OCI-LY1 (cell line): Measurements from ENCODE around the gene ARHGEF28.

Experiments used
- H2AFZ ChIP-seq: fragments of 200-600 bp; sonication (generic), shearing (Covaris generic); 2 replicates; pipeline ENCODE4 v1.6.0; 2014; ENCODE audit warnings: antibody characterized with exemption, mild to moderate bottlenecking, low read length
- H3F3A ChIP-seq: fragments of 200-600 bp; sonication (generic), shearing (Covaris generic); 2 replicates; pipeline ENCODE4 v1.6.0; 2014; ENCODE audit warnings: mild to moderate bottlenecking, antibody characterized with exemption, low read length, moderate library complexity; ENCODE audit not compliant: insufficient read depth
- H3K27ac ChIP-seq: fragments of 200-600 bp; sonication (generic); 2 replicates; pipeline ENCODE4 v1.5.1; 2014; ENCODE audit warnings: low read length, mixed run types, mild to moderate bottlenecking, low read depth; ENCODE audit not compliant: poor library complexity, severe bottlenecking
- H3K27me3 ChIP-seq: fragments of 200-600 bp; sonication (generic); 2 replicates; pipeline ENCODE4 v1.6.0; 2014; ENCODE audit warnings: antibody characterized with exemption, mild to moderate bottlenecking, low read length, moderate library complexity; ENCODE audit not compliant: insufficient read depth
- H3K36me3 ChIP-seq: fragments of 200-600 bp; sonication (generic); 2 replicates; pipeline ENCODE4 v1.6.1; 2014; ENCODE audit warnings: mild to moderate bottlenecking, antibody characterized with exemption, low read length, moderate library complexity, mixed read lengths; ENCODE audit not compliant: insufficient read depth
- H3K4me1 ChIP-seq: fragments of 200-600 bp; sonication (generic); 2 replicates; pipeline ENCODE4 v1.5.1; 2014; ENCODE audit warnings: mild to moderate bottlenecking, low read length, moderate library complexity; ENCODE audit not compliant: insufficient read depth, severe bottlenecking
- H3K4me2 ChIP-seq: fragments of 200-600 bp; sonication (generic), shearing (Covaris generic); 2 replicates; pipeline ENCODE4 v1.6.1; 2014; ENCODE audit warnings: low read length
- H3K4me3 ChIP-seq: fragments of 200-600 bp; sonication (generic); 2 replicates; pipeline ENCODE4 v1.5.1; 2014; ENCODE audit warnings: low read length, low read depth, mild to moderate bottlenecking, mixed read lengths; ENCODE audit not compliant: poor library complexity, severe bottlenecking
- H3K79me2 ChIP-seq: fragments of 200-600 bp; shearing (Covaris generic); 2 replicates; pipeline ENCODE4 v1.6.1; 2016; ENCODE audit warnings: mixed run types, low read length, mixed read lengths; ENCODE audit not compliant: insufficient read depth
- H3K9ac ChIP-seq: fragments of 200-600 bp; sonication (generic), shearing (Covaris generic); 2 replicates; pipeline ENCODE4 v1.6.1; 2014; ENCODE audit warnings: mild to moderate bottlenecking, low read length, mixed read lengths
- H3K9me2 ChIP-seq: fragments of 200-600 bp; sonication (generic), shearing (Covaris generic); 2 replicates; pipeline ENCODE4 v1.6.1; 2014; ENCODE audit warnings: low read depth, mild to moderate bottlenecking, low read length, mixed read lengths
- H3K9me3 ChIP-seq: fragments of 200-600 bp; shearing (Covaris generic); 2 replicates; pipeline ENCODE4 v1.6.1; 2014; ENCODE audit warnings: low read length, mixed read lengths
- H4K20me1 ChIP-seq: fragments of 200-600 bp; sonication (generic), shearing (Covaris generic); 2 replicates; pipeline ENCODE4 v1.6.0; 2016; ENCODE audit warnings: mild to moderate bottlenecking, low read length; ENCODE audit not compliant: insufficient read depth
- EZH2 ChIP-seq: fragments of 200-600 bp; sonication (generic), shearing (Covaris generic); IDR thresholded peaks from 2 replicates; pipeline ENCODE4 v1.8.0; 2017; ENCODE audit warnings: borderline replicate concordance, mixed run types, mild to moderate bottlenecking, antibody characterized with exemption, low read length, moderate library complexity, mixed read lengths
- TF ChIP-seq, protein P1 (sequence below): fragments of 200-600 bp; sonication (generic), shearing (Covaris generic); IDR thresholded peaks from 2 replicates; pipeline ENCODE4 v1.5.1; 2017; ENCODE audit warnings: mild to moderate bottlenecking, antibody characterized with exemption, low read length, moderate library complexity, mixed read lengths

Gene ARHGEF28

DNA sequence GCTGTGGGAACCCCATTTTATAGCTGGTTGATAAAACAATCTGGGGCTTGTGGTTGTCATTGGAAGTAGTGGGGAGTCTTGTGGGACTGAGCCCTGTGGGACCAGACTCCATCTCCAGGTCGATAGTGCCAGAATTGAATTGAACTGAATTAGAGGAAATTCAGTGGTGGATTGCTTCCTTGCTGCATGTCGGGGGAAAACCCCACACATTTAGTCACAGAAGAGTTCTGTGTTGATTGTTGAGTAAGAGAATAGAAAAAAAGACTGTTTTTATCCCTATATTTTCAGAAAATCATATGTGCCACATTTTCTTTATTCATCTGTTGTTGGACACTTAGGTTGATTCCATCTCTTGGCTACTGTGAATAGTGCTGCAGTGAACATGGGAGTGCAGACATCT, 209.7 kb downstream of the ARHGEF28 start:
- no peak overlapping the region for H3K9ac ChIP-seq
- no peaks in the 10 kb centered on the region for H3K9me2 ChIP-seq
- H2AFZ ChIP-seq, result no peak overlapping the region
- TF ChIP-seq EZH2, result no peak
- TF ChIP-seq, protein P1, sequence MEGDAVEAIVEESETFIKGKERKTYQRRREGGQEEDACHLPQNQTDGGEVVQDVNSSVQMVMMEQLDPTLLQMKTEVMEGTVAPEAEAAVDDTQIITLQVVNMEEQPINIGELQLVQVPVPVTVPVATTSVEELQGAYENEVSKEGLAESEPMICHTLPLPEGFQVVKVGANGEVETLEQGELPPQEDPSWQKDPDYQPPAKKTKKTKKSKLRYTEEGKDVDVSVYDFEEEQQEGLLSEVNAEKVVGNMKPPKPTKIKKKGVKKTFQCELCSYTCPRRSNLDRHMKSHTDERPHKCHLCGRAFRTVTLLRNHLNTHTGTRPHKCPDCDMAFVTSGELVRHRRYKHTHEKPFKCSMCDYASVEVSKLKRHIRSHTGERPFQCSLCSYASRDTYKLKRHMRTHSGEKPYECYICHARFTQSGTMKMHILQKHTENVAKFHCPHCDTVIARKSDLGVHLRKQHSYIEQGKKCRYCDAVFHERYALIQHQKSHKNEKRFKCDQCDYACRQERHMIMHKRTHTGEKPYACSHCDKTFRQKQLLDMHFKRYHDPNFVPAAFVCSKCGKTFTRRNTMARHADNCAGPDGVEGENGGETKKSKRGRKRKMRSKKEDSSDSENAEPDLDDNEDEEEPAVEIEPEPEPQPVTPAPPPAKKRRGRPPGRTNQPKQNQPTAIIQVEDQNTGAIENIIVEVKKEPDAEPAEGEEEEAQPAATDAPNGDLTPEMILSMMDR, result no peak
- H4K20me1 ChIP-seq, result no peaks in the 10 kb centered on the region
- H3K27me3 ChIP-seq, result no peaks in the 10 kb centered on the region
- no peak overlapping the region for H3K27ac ChIP-seq
- no peak overlapping the region for H3K4me2 ChIP-seq
- no peak overlapping the region for H3K4me3 ChIP-seq
- H3F3A ChIP-seq, result no peaks in the 10 kb centered on the region
- H3K9me3 ChIP-seq, result no peaks in the 10 kb centered on the region
- no peaks in the 10 kb centered on the region for H3K4me1 ChIP-seq
- no peaks in the 10 kb centered on the region for H3K36me3 ChIP-seq
- no peaks in the 10 kb centered on the region for H3K79me2 ChIP-seq

DNA sequence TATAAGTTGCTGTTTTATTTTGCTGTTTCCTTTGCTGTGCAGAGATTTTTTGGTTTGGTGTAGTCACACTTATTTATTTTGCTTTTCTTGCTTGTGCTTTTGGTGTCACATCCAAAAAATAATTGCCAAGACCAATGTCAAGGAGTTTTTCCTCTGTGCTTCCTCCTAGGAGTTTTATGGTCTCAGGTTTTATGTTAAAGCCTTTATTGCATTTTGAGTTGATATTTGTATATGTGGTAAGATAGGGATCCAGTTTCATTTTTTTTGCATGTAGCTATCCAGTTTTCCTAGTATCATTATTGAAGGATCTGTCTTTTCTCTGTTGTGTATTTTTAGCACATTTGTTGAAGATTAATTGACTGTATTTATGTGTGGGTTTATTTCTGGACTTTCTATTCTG, 210.6 kb downstream of the ARHGEF28 start:
- no peaks in the 10 kb centered on the region for H3K4me1 ChIP-seq
- no peaks in the 10 kb centered on the region for H3K27me3 ChIP-seq
- H4K20me1 ChIP-seq, result no peaks in the 10 kb centered on the region
- no peak overlapping the region for H3K4me3 ChIP-seq
- H2AFZ ChIP-seq, result no peak overlapping the region
- H3F3A ChIP-seq, result no peaks in the 10 kb centered on the region
- TF ChIP-seq, protein P1, result no peak
- no peak for TF ChIP-seq EZH2
- H3K4me2 ChIP-seq, result no peak overlapping the region
- no peak overlapping the region for H3K9ac ChIP-seq
- no peak overlapping the region for H3K27ac ChIP-seq
- no peaks in the 10 kb centered on the region for H3K9me3 ChIP-seq
- no peaks in the 10 kb centered on the region for H3K79me2 ChIP-seq
- H3K36me3 ChIP-seq, result no peaks in the 10 kb centered on the region
- no peaks in the 10 kb centered on the region for H3K9me2 ChIP-seq

DNA sequence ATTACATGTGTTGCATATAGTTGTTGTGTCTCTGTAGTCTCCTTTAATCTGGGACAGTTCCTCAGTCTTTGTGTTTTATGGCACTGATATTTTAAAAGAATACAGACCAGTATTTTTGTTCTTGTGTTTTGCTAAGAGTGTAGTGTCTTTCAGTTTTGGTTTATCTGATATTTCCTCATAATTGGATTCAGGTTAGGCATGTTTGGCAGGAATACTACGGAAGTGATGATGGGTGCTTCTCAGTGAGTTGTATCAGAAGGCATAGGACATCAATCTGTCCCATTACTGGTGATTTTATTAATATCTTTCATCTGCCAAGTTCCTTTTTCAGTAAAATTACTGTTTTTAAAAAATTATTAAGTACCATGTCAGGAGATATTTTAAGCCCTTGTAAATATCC, 212.9 kb downstream of the ARHGEF28 start:
- H3K79me2 ChIP-seq, result no peaks in the 10 kb centered on the region
- no peak overlapping the region for H3K4me3 ChIP-seq

More for the DNA sequence above, 212.9 kb downstream of the ARHGEF28 start:
- H3K9me2 ChIP-seq, result no peaks in the 10 kb centered on the region
- H3K27ac ChIP-seq, result no peak overlapping the region
- H3K4me1 ChIP-seq, result no peaks in the 10 kb centered on the region
- H3K4me2 ChIP-seq, result no peak overlapping the region
- H3K27me3 ChIP-seq, result no peaks in the 10 kb centered on the region
- H3K9ac ChIP-seq, result no peak overlapping the region
- H3K36me3 ChIP-seq, result no peaks in the 10 kb centered on the region
- H3F3A ChIP-seq, result no peaks in the 10 kb centered on the region
- no peaks in the 10 kb centered on the region for H3K9me3 ChIP-seq
- no peak overlapping the region for H2AFZ ChIP-seq
- no peaks in the 10 kb centered on the region for H4K20me1 ChIP-seq
- no peak for TF ChIP-seq EZH2
- TF ChIP-seq, protein P1, result no peak
